ENCODE results near the gene BICC1.

DNA sequence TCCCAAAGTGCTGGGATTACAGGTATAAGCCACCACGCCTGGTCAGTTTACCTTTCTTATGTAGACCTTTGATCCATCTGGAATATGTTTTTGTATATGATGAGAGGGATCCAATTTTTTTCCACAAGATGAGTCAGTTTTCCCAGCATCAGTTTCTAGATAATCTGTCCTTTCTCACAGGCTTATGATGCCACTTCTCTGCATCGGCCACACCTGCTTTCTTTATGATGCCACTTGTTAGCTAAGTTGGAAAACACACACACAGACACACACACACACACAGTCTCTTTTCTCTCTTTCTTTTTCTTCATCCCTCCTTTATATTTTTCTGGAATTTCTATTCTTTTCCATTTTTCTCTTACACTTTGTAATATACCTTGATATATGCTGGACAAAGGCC, 240.8 kb downstream of the BICC1 start:
- TF ChIP-seq CTCF (IDR thresholded peaks at IDR 0.05): no peak
- TF ChIP-seq POLR2A (IDR thresholded peaks at IDR 0.05): no peak
